ENCODE measurements around the gene TEAD1.
"Not testable (repeated sequence)": the region's sequence is repeated elsewhere in the genome, so short reads cannot be mapped to it uniquely, and the experiment has no call there.

The TEAD1 gene

GRCh38 chr11:12744826-12745502, 70.7 kb downstream of the TEAD1 start:
- peak; percentile 45 to 72 for DNase-seq

- no peak for DNase-seq
Measured at GRCh38 chr11:12745787-12746186, 71.6 kb downstream of the TEAD1 start.

- peak; percentile 50 to 81 for DNase-seq
Measured at GRCh38 chr11:12746593-12747097, 72.4 kb downstream of the TEAD1 start.

GRCh38 chr11:12748561-12748960, 74.3 kb downstream of the TEAD1 start:
- no peak for DNase-seq

- DNase-seq: no peak
Measured at GRCh38 chr11:12749442-12749841, 75.2 kb downstream of the TEAD1 start.

- no peak for DNase-seq
Measured at GRCh38 chr11:12750181-12750580, 76.0 kb downstream of the TEAD1 start.

GRCh38 chr11:12752868-12753524, 78.8 kb downstream of the TEAD1 start:
- no peak for DNase-seq

GRCh38 chr11:12754021-12754420, 79.8 kb downstream of the TEAD1 start:
- DNase-seq: no peak

- no peak for DNase-seq
Measured at GRCh38 chr11:12754582-12755234, 80.5 kb downstream of the TEAD1 start.

- DNase-seq: no peak
Measured at GRCh38 chr11:12755510-12756453, 81.6 kb downstream of the TEAD1 start.

- no peak for DNase-seq
Measured at GRCh38 chr11:12756454-12756806, 82.2 kb downstream of the TEAD1 start.

- no peak for DNase-seq
Measured at GRCh38 chr11:12756867-12757266, 82.6 kb downstream of the TEAD1 start.

- no peak for DNase-seq
Measured at GRCh38 chr11:12757416-12757815, 83.2 kb downstream of the TEAD1 start.

- not testable (repeated sequence) for DNase-seq
Measured at GRCh38 chr11:12758117-12758516, 83.9 kb downstream of the TEAD1 start.

GRCh38 chr11:12761029-12761428, 86.8 kb downstream of the TEAD1 start:
- DNase-seq: no peak

- DNase-seq: no peak
Measured at GRCh38 chr11:12762278-12762677, 88.1 kb downstream of the TEAD1 start.

GRCh38 chr11:12762696-12763324, 88.6 kb downstream of the TEAD1 start:
- DNase-seq: peak in 1 of 2 experiments; percentile 21

GRCh38 chr11:12764187-12764914, 90.1 kb downstream of the TEAD1 start:
- DNase-seq: no peak

- peak; percentile 70 to 73 for DNase-seq
Measured at GRCh38 chr11:12765428-12765827, 91.2 kb downstream of the TEAD1 start.

- DNase-seq: no peak
Measured at GRCh38 chr11:12767027-12767426, 92.8 kb downstream of the TEAD1 start.

GRCh38 chr11:12767577-12767976, 93.4 kb downstream of the TEAD1 start:
- DNase-seq: no peak

Measured in NCI-H187 (cell line).